Gastrocnemius medialis (tissue), 4 donors: ENCODE results near the gene CDH18. TPM values are rescaled to one million over a fixed set of nuclear protein-coding genes. Genes with fewer than 3 reads are reported as not detected.

Experiments used
- ATAC-seq, 2 donors: fragments of 150-250 bp; one replicate each; pipeline ENCODE4 v1.9.1; 2016
- DNase-seq, 2 donors: peaks; one replicate each; pipeline ENCODE4 v3.0.0-alpha.2; 2019
- H3K27ac ChIP-seq, 4 donors: fragments of 200-600 bp; sonication (generic); 1 replicate in 1 of 4; 2 replicates in 3 of 4; pipeline ENCODE4 v1.5.1; 2016 to 2018; ENCODE audit warnings: mild to moderate bottlenecking in 2 of 4, moderate library complexity in 1 of 4
- H3K27me3 ChIP-seq, 3 donors: fragments of 200-600 bp; sonication (generic) in 2 of 3; 1 replicate in 1 of 3; 2 replicates in 2 of 3; pipeline versions ENCODE4 v1.5.1 to v1.6.0; 2016 to 2019; ENCODE audit warnings: mild to moderate bottlenecking in 1 of 3, moderate library complexity in 1 of 3
- H3K36me3 ChIP-seq, 2 donors: fragments of 200-600 bp; sonication (generic) in 1 of 2; one replicate each; pipeline ENCODE4 v1.5.1; 2017 to 2018
- H3K4me1 ChIP-seq, 2 donors: fragments of 200-600 bp; sonication (generic) in 1 of 2; one replicate each; pipeline ENCODE4 v1.5.1; 2016 to 2017; ENCODE audit warnings: mild to moderate bottlenecking in 2 of 2
- H3K4me3 ChIP-seq, 4 donors: fragments of 200-600 bp; sonication (generic) in 3 of 4; 1 replicate in 1 of 4; 2 replicates in 3 of 4; pipeline ENCODE4 v1.5.1; 2016 to 2019; ENCODE audit warnings: mild to moderate bottlenecking in 2 of 4
- H3K9me3 ChIP-seq, 3 donors: fragments of 200-600 bp; sonication (generic) in 2 of 3; 1 replicate in 1 of 3; 2 replicates in 2 of 3; pipeline ENCODE4 v1.5.1; 2016 to 2019
- CTCF ChIP-seq, 5 experiments: fragments of 450-650 bp in 3 of 5; fragments of 200-600 bp in 2 of 5; sonication (generic) in 2 of 5; IDR thresholded peaks in 4 of 5; conservative IDR thresholded peaks in 1 of 5; 1 replicate in 4 of 5; 2 replicates in 1 of 5; pipeline ENCODE4 v1.5.1; 2016 to 2019; ENCODE audit warnings: antibody characterized with exemption in 5 of 5, mild to moderate bottlenecking in 3 of 5, moderate library complexity in 3 of 5
- POLR2A ChIP-seq, 2 donors: fragments of 450-650 bp; IDR thresholded peaks; one replicate each; pipeline ENCODE4 v1.6.1; 2017; ENCODE audit warnings: antibody characterized with exemption in 2 of 2, mild to moderate bottlenecking in 2 of 2, moderate library complexity in 2 of 2
- in situ Hi-C, 4 donors: fragments of 200-750 bp; cut with MboI; loops; one replicate each; pipeline versions ENCODE4 v1.15.0 to v1.8.0; 2017; ENCODE audit warnings: low sequenced_read_pairs in 4 of 4
- intact Hi-C: fragments of 100-400 bp; cut with DNase I; formaldehyde crosslinking; loops from one replicate; pipeline ENCODE4 v1.15.1; 2023; ENCODE audit warnings: low total_unique reads
- total RNA-seq, 4 donors: library from RNA; depleted of rRNA; stranded (reverse); fragments of >200 nt; gene quantifications; one replicate each; pipeline versions ENCODE4 v1.1.0 to v1.2.3, GENCODE V29; 2016

The CDH18 gene
- total RNA-seq, 4 donors from 2014 or later = not detected

GRCh38 chr5:19701731-19702130 lies 286.3 kb downstream of the CDH18 start:
- H3K4me1 ChIP-seq = no peaks in the 10 kb centered on the region
- no peak overlapping the region for H3K4me3 ChIP-seq
- ATAC-seq (no peak), DNase-seq (no peak)
- in situ Hi-C loops (no loop called here), intact Hi-C loops (no loop called here)
- TF ChIP-seq POLR2A (IDR thresholded peaks at IDR 0.05) (no peak), CTCF (IDR thresholded peaks at IDR 0.05 in 4 of 5, conservative IDR thresholded peaks at IDR 0.05 in 1 of 5) (no peak)
- H3K27ac ChIP-seq = no peak overlapping the region
- no peaks in the 10 kb centered on the region for H3K36me3 ChIP-seq
- no peaks in the 10 kb centered on the region for H3K9me3 ChIP-seq
- no peaks in the 10 kb centered on the region for H3K27me3 ChIP-seq

GRCh38 chr5:19694949-19695611 lies 292.9 kb downstream of the CDH18 start:
- H3K27ac ChIP-seq = no peak overlapping the region
- H3K4me3 ChIP-seq = no peak overlapping the region
- in situ Hi-C loops = no loop called here
- DNase-seq (no peak), ATAC-seq (no peak)
- H3K9me3 ChIP-seq = no peaks in the 10 kb centered on the region
- no peaks in the 10 kb centered on the region for H3K36me3 ChIP-seq
- H3K27me3 ChIP-seq = no peaks in the 10 kb centered on the region
- H3K4me1 ChIP-seq = no peaks in the 10 kb centered on the region
- no peak for TF ChIP-seq CTCF (IDR thresholded peaks at IDR 0.05 in 4 of 5, conservative IDR thresholded peaks at IDR 0.05 in 1 of 5)
- intact Hi-C loops = no loop called here

GRCh38 chr5:19690978-19691377 lies 297.0 kb downstream of the CDH18 start:
- in situ Hi-C loops = no loop called here
- no peaks in the 10 kb centered on the region for H3K36me3 ChIP-seq
- ATAC-seq (no peak), DNase-seq (no peak)
- H3K27ac ChIP-seq = no peak overlapping the region
- no peaks in the 10 kb centered on the region for H3K9me3 ChIP-seq
- H3K4me3 ChIP-seq = no peak overlapping the region
- TF ChIP-seq POLR2A (IDR thresholded peaks at IDR 0.05) = no peak
- TF ChIP-seq CTCF (IDR thresholded peaks at IDR 0.05 in 4 of 5, conservative IDR thresholded peaks at IDR 0.05 in 1 of 5) = no peak
- intact Hi-C loops = no loop called here
- H3K27me3 ChIP-seq = no peaks in the 10 kb centered on the region
- H3K4me1 ChIP-seq = no peaks in the 10 kb centered on the region

- in situ Hi-C loops = no loop called here
- no peak for TF ChIP-seq POLR2A (IDR thresholded peaks at IDR 0.05)
- no peak for TF ChIP-seq CTCF (IDR thresholded peaks at IDR 0.05 in 4 of 5, conservative IDR thresholded peaks at IDR 0.05 in 1 of 5)
Measured at GRCh38 chr5:19685473-19685872, 302.5 kb downstream of the CDH18 start.

GRCh38 chr5:19676895-19677294 lies 311.1 kb downstream of the CDH18 start:
- Histone ChIP-seq H3K27me3 (no peaks in the 10 kb centered on the region), H3K27ac (no peak overlapping the region), H3K4me3 (no peak overlapping the region), H3K36me3 (no peaks in the 10 kb centered on the region), H3K4me1 (no peaks in the 10 kb centered on the region), H3K9me3 (no peaks in the 10 kb centered on the region)
- intact Hi-C loops = no loop called here
- ATAC-seq = no peak
- in situ Hi-C loops = no loop called here
- TF ChIP-seq POLR2A (IDR thresholded peaks at IDR 0.05) = no peak
- TF ChIP-seq CTCF (IDR thresholded peaks at IDR 0.05 in 4 of 5, conservative IDR thresholded peaks at IDR 0.05 in 1 of 5) = no peak
- no peak for DNase-seq

More at GRCh38 chr5:19685473-19685872, 302.5 kb downstream of the CDH18 start:
- H3K4me1 ChIP-seq = no peaks in the 10 kb centered on the region
- no peaks in the 10 kb centered on the region for H3K27me3 ChIP-seq
- intact Hi-C loops = no loop called here
- H3K27ac ChIP-seq = no peak overlapping the region
- H3K9me3 ChIP-seq = no peaks in the 10 kb centered on the region
- DNase-seq = no peak
- no peak overlapping the region for H3K4me3 ChIP-seq
- no peak for ATAC-seq
- no peaks in the 10 kb centered on the region for H3K36me3 ChIP-seq
